GM04503 (cell line): ENCODE measurements around the gene ACOT8.
"Not testable (repeated sequence)": the region's sequence is repeated elsewhere in the genome, so short reads cannot be mapped to it uniquely, and the experiment has no call there.

ENCODE experiments used
- DNase-seq: peaks from one replicate; pipeline ENCODE4 v3.0.0-alpha.2; 2012; ENCODE audit warnings: low read depth

The ACOT8 gene

DNA sequence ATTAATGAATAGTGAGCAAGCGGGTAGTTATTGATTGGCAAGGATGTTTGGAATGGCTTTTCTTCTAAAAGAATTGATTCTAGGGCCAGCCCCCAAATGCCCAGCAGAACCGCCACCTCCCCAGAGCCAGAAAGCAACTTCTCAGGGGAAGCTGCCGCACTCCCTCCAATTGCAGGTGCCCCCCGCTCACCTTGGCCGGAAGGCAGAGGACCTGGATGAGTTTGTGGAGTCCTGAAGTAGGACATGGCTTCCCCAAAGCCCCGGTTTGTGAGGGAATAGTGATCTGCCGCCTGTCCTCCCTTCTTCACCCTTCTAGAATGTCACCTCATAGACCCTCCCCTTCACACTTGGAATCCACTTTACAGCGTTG is 30.1 kb upstream of the ACOT8 start, which contains the start of gene SPATA25:
TSS of gene SPATA25 (minus strand) at position 277 of the 370 bp plus-strand sequence. CDS start at position 245, 32 bp downstream.
- DNase-seq, result no peak

DNA sequence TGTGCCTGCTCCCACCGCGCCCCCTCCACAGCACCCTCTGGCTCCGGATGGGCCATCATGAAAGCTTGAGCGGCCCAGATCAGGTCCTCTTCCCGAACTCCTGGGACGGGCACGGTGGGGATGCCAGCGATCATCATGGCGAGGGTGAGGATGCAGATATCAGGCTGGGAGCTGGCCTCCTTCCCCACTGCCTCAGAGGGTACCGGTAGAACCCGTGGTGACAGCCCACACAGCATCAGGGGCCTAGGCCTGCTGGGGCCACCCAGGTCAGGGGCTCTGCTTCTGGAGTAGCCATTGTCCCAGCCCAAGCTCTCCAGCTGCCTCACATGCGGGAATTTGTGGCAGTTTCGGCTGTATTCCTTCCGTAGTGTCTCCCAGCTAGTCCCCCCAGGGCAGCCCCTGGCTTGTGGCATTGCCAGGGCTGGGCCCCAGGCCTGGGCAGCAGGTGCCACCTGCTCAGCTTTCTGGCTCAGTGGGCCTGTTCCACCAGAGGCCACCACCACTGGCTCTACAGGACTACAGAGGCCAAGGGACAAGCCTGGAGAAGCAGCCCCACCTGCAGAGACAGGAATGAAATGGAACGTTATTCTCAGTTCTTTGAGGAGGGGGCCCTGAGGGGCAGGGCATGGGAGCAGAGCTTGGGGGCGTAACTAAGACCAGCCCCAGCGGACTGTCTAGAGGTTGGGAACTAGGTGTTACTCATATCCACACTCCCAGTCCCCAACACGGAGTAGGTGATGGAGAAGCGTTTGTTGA is 29.6 kb upstream of the ACOT8 start:
- DNase-seq, result no peak

DNA sequence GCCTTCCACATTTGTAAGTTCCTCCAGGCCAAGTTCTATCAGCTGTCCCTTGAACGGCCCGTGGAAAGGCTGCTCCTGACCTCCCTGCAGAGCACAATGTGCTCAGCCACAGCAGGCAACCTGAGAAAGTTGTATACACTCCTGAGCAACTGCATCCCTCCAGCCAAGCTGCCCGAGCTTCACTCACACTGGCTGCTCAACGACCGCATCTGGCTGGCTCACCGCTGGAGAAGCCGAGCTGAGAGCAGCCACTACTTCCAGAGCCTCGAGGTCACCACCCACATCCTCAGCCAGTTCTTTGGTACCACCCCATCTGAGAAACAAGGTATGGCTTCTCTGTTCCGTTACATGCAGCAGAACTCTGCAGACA is 25.9 kb upstream of the ACOT8 start:
- no peak for DNase-seq

DNA sequence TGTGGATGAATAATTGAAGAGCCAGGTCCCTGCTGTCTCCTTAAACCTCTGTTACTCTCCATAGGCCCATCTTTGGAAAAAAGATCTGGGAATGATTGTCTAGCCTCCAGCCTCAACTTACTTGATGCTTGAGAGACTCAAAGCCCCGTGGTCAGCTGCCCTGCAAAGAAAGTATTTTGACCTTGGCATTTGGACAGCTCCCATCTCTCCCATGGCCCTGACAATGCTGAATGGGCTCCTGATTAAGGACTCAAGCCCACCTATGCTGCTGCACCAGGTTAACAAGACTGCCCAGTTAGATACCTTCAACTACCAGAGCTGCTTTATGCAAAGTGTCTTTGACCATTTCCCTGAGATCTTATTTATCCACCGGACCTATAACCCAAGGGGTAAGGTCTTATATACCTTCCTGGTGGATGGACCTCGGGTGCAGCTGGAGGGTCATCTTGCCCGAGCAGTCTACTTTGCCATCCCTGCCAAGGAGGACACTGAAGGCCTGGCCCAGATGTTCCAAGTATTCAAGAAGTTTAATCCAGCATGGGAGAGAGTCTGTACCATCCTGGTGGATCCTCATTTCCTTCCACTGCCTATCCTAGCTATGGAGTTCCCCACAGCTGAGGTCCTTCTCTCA is 25.4 kb upstream of the ACOT8 start:
- DNase-seq, result no peak

DNA sequence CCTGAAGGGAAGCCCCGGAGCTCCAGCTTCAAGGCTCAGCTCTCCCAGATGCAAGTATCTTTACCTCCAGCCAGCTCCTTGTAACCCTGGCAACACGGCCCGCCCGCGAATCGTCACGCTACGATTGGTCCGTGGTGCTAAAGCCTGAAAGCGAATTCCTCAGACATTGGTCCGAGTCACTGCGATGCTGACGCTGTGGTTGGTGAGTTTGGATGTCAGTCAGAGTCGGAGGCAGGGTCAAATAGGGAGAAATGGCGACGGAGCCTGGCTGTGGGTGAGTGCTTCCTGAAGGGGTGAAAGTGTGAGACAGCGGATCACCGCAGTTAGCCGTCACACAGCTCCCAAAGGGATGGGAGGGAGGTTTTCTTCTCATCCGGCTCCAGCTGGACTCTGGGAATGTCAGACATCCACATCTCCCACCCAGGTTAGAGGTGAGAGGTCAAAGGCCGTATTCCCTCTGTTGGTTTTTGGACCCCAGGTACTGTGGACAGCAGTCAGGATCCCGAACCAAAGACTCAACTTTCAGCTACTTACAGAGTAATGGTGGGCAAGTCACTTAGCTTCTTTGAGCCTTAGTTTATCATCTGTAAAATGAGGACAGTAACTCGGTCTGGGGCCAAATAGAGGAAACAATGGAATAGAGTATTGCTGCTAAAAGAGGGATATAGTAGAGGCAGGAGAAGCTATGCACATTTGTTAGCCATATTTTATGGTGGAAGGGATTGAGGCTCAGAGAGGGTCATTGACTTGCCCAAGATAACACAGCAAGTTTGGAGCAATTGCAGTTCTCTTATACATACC is 24.0 kb upstream of the ACOT8 start, which contains the start of gene ZSWIM1:
TSS of gene ZSWIM1 (plus strand) at position 240 of the 801 bp plus-strand sequence. CDS start 1,366 bp downstream, outside the sequence.
- DNase-seq, result peak; percentile 96

DNA sequence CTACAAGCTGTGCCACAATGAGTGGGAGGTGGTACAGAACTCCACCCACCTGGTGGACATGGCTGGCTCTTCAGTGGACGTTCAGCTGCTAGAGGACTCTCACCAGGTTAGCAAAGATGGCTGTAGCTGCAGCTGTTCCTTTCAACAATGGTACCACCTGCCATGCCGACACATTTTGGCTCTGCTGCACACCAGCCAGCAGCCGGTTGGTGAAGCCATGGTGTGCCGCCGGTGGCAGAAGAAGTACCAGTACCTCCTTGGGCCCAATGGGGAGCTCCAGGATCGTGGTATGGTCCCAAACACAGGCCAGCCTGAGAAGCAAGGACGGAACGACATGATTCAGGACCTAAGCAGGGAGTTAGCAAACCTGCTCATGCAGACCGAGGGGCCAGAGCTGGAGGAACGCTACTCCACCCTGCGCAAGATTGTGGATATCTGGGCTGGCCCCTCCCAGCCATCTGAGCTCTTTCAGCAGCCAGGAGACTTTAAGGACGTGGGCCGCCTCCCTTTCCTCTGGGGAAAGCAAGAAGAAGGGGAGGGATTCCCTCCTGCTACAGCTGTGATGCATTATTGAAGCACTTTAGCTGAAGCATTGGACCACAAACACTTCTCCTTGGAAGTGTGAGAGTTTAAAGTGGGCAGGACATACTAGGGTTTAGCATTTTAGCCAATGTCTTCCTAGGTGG is 21.0 kb upstream of the ACOT8 start:
- no peak for DNase-seq

DNA sequence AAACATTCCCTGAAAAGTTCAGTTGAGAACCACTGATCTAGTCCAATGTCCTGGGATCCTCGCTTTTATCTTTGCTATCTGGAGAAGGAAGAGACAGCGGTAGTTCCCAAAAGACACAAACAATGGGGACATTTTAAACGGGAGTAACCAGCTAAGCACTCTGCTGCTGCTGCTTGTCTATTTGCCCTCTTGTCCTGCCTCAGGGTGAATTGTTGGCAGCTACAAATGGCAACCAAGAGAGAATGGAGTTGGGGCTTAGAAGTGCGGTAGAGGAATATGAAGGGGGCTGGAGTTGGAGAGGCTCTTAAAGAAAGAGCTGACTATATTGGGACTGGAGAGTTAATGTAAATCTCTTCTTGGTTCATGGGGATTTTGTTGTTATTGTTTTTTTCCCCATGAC is 17.4 kb upstream of the ACOT8 start:
- no peak for DNase-seq

DNA sequence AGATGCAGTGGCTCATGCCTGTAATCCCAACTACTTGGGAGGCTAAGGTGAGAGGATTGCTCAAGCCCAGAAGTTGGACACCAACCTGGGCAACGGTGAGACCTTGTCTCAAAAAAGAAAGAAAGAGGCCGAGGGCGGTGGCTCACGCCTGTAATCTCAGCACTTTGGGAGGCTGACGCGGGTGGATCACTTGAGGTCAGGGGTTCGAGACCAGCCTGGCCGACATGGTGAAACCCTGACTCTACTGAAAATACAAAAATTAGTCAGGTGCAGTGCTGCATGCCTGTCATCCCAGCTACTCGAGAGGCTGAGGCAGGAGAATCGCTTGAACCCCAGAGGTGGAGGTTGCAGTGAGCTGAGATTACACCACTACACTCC is 16.9 kb upstream of the ACOT8 start:
- DNase-seq, result not testable (repeated sequence)

DNA sequence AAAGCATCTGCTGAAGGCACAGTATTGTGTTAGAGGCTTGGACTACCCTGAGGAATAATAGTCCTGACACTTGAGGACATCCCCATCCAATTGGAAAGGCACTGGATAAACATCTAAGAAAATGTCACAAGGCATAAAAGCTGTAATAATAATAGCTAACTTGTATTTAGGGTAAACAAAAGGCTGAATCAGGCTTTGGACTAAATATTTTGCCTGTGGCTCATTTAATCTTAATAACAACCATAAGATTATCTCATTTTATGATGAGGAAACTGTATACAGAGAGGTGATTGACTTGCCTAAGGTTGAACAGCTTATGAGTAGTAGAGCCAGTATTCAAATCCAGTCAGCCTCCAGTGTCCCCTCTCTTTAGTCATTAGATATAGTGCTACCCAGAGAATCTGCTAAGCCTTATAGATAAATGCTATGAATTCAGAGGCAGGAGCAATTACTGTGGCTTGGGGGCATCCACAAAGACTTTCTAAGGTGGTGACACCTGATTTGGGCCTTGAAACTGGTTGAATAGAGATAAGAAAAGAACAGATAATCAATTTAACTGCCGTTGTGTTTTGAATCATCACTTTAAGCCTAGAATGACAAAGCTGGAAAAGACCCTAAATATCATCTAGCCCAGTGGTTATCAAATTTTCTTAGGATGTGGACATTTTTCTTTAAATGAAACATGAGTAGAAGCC is 16.4 kb upstream of the ACOT8 start:
- no peak for DNase-seq

DNA sequence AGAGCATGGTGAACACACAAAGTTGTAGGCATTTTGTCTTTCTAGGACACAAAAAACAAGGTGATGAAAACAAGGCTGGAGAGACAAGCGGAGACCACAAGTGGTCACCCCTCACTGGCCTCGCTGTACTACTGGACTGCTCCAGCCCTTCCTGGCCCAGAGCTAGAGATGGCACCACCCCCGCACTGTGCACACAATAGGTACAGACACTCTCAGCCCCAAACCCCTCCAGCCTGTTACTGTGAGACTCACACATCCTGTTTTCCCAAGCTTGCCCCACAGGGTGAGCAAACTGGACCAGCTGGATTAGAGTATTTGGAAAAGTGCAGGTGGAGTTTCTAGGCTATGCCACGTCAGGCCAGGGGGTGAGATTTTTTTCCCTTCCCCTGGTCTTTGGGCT is 15.4 kb upstream of the ACOT8 start:
- no peak for DNase-seq

DNA sequence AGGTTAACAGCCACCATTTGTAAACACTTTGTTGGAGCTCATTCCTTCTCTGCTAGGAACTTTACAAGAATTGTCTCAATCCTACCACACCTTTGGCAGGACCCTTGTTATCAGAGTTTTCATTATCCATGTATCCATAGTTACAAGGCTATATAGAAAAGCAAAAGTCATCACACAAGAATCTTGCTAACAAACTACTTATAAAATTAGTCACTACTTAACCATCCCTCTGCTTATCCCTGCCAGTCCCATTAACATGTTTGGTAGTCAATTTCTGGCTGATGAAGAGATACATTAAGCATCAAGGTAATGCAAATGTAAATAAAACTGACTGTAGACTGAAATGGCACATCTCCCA is 10.6 kb upstream of the ACOT8 start:
- DNase-seq, result peak; percentile 66

DNA sequence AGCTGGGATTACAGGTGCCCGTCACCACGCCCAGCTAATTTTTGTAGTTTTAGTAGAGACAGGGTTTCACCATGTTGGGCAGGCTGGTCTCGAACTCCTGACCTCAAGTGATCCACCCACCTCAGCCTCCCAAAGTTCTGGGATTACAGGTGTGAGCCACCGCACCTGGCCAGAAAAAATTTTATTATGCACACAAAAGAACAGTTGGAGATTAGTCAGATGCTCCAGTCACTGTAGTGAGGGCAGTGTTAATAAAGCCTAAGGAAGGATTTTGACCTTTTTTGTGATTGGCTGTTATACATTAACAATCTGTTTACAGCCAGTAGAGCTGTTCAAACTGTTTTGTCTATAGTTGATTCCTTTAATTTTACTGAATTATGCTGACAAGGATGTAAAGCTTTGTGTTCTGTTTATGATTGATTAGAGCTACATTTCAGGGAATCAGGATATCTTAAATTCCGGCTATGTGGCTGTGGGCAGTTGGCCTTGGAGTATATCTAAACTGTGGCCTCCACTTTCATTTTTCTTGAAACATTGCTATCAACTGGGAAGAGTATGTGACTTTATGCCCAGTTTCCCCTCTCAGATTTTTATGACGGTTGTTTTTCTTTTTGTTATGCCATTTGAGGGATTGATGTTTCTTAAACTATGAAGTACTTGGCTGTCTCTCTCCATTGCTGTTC is 10.1 kb upstream of the ACOT8 start:
- DNase-seq, result no peak

DNA sequence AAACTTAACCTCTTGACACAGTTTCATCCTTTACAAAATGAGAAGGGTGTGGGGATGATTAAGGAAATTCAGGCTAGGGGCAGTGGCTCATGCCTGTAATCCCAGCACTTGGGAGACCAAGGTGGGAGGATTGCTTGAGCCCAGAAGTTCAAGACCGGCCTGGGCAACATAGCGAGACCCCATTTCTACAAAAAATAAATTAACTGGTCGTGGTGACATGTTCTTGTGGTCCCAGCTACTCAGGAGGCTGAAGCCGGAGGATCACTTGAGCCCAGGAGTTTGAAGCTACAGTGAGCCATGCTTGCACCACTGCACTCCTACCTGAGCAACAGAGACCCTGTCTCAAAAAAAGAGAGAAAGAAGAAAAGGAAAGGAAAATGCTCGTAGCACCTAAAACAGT is 9.3 kb upstream of the ACOT8 start:
- no peak for DNase-seq

DNA sequence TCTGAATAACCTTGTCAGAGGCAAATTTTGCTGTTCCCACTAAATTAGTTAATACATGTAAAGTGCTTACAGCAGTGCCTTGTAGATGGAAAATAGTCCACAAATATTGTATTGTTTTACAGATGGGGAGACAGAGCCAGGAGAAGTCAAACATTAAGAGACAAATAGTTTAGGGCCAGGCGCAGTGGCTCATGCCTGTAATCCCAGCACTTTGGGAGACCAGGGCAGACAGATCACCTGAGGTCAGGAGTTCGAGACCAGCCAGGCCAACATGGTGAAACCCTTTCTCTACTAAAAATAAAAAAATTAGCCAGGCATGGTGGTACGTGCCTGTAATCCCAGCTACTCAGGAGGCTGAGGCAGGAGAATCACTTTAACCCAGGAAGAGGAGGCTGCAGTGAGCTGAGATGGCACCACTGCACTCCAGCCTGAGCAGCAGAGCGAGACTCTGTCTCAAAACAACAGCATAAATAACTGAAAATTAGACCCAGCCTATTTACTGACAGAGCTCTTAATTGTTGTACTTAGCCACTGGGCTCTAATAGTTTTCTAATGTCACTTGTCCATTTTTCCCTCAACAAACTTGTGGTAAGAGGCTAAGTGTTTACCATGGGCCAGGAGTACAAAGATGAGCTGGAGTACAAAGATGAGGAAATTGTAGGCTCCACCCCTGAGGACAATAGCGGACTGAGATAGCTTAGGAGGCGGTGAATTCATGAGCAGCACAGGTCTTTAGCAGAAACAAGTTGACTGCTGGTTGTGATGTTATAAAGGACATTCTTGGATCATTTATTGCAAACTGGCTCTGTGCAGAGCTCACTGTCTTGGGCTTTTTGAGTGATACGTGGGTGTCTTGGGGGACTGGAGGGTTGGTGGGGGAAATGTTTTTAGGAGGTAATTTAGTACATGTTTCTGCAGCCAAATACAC is 6.6 kb upstream of the ACOT8 start:
- no peak for DNase-seq

DNA sequence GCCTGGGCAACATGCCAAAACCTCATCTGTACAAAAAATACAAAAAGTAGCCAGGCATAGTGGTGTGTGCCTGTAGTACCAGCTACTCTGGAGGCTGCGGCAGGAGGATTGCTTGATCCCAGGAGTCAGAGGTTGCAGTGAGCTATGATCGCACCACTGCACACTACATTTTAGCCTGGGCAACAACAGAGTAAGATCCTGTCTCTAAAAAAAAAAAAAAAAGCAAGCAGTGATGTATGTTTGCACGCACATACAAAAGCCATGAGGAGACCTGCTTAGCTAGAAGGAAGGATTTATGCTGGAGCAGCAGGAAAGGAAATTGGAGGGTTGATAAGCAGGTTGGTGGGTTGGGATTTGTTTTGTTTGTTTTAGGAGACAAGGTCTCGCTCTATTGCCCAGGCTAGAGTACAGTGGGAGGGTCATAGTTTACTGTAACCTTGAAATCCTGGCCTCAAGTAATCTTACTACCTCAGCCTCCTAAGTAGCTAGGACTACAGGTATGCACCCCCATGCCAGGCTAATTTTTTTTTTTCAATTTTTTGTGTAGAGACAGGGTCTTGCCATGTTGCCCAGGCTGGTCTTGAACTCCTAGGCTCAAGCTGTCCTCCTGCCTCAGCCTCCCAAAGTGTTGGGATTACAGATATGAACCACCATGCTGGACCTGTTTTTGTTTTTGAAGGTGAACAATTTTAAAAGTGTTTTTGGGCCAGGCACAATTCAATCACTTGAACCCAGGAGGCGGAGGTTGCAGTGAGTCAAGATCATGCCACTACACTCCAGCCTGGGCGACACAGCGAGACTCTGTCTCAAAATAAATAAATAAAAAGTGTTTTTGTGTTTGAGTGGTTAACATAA is 4.3 kb upstream of the ACOT8 start:
- DNase-seq, result no peak

DNA sequence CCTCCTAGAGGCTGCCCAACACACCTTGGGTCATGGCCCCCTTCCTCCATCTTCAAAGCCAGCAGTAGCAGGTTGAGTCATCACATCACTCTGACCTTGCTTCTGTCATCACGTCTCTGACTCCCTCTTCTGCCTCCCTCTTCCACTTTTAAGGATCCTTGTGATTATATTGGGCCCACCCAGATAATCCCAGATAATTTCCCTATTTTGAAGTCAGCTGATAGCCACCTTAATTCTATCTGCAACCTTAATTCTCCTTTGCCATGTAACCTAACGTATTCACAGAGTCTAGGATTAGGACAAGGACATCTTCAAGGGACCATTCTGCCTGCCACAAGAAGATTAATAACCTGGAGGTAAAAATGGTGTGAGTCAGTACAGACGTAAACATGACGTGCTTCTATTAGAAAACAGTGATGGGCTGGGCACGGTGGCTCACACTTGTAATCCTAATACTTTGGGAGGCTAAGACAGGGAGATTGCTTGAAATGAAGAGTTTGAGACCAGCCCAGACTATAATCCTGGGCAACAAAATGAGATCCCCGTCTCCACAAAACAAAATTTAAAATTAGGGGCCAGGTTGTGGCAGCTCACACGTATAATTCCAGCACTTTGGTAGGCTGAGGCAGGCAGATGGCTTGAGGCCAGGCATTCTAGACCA is 3.5 kb upstream of the ACOT8 start:
- DNase-seq, result no peak

DNA sequence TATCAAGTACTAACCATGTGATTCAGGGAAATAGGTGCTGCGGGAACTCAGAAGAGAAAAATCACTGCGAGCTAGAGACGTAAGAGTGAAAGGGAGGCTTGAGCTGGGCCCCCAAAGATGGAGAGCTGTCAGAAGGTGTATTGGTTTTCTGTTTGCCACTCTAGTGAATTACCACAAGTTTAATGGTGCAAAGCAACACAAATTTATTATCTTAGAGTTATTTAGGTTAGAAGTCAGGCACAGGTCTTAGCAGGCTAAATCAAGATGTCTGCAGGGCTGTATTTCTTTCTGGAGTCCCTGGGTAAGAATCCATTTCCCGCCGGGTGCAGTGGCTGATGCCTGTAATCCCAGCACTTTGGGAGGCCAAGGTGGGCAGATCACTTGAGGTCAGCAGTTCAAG is 2.7 kb upstream of the ACOT8 start:
- no peak for DNase-seq

DNA sequence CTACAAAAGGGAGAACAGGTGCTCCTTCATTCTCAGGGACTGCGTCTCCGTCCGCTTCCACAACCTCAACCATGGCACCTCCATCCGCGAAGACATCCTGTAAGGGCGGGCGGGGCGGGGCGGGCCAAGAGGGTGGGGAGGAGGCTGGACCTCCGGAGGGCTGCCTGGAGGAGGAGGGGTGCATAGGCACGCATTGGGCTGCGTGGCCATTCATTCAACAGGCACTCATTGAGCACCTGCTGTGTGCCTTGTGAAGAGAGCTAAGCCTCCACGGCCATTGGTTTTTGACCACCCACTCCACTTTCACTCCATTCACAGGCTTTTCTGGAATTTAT is 657 bp upstream of the ACOT8 start:
- DNase-seq, result no peak

DNA sequence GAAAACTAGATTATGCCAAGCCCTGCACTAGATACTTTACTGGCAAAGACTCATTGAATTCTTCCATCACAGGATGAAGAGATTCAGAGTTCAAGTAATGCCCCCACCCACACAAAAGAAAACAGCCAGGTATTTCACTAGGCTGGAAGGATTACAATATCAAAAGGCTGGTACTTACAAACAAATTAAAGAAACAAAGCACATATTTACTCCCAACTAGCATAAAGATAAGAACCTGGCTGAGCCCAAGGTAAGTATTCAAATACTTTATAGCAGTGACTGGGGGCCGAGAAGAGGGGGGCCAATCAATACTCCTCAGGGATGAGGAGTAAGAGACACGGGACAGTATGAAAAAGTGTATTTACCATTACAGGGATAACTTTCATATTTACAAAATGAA is 3.7 kb downstream of the ACOT8 start:
- DNase-seq, result no peak
